Astrocyte (in vitro differentiated cells and primary cell): Measurements from ENCODE around the gene PEMT. TPM values are rescaled to one million over a fixed set of nuclear protein-coding genes. Genes with fewer than 3 reads are reported as not detected.

ENCODE experiments used
- DNase-seq: peaks from one replicate; pipeline ENCODE4 v3.0.0-alpha.2; 2010; ENCODE audit warnings: low read depth
- FAIRE-seq: peaks from 2 replicates; lab custom pipeline; 2011; peaks lifted over from hg19 to GRCh38; lab: Jason Lieb, UNC
- H2AFZ ChIP-seq: 2 replicates; pipeline ENCODE4 v1.6.0; 2012; ENCODE audit warnings: low read depth, low read length, inconsistent platforms
- H3K27ac ChIP-seq: 2 replicates; pipeline ENCODE4 v1.5.1; 2011; ENCODE audit warnings: low read depth, low read length, inconsistent platforms
- H3K27me3 ChIP-seq: 2 replicates; pipeline ENCODE4 v1.6.0; 2011; ENCODE audit warnings: low read length, inconsistent platforms; ENCODE audit not compliant: insufficient read depth
- H3K36me3 ChIP-seq: 2 replicates; pipeline ENCODE4 v1.5.1; 2011; ENCODE audit warnings: low read length, inconsistent platforms; ENCODE audit not compliant: insufficient read depth
- H3K4me1 ChIP-seq: 2 replicates; pipeline ENCODE4 v1.5.1; 2011; ENCODE audit warnings: low read length, inconsistent platforms; ENCODE audit not compliant: insufficient read depth
- H3K4me2 ChIP-seq: 2 replicates; pipeline ENCODE4 v1.6.0; 2012; ENCODE audit warnings: low read length, inconsistent platforms
- H3K4me3 ChIP-seq: 2 replicates; pipeline ENCODE4 v1.5.1; 2011; ENCODE audit warnings: low read depth, mild to moderate bottlenecking, low read length, inconsistent platforms; ENCODE audit not compliant: insufficient read depth
- H3K79me2 ChIP-seq: 2 replicates; pipeline ENCODE4 v1.6.0; 2012; ENCODE audit warnings: mild to moderate bottlenecking, low read length, inconsistent platforms; ENCODE audit not compliant: insufficient read depth
- H3K9ac ChIP-seq: 2 replicates; pipeline ENCODE4 v1.6.0; 2012; ENCODE audit warnings: mild to moderate bottlenecking, low read length, inconsistent platforms
- H3K9me3 ChIP-seq: 2 replicates; pipeline ENCODE4 v1.5.1; 2012; ENCODE audit warnings: low read depth, mild to moderate bottlenecking, low read length, inconsistent platforms; ENCODE audit not compliant: insufficient read depth
- H4K20me1 ChIP-seq: 2 replicates; pipeline ENCODE4 v1.6.0; 2012; ENCODE audit warnings: low read length, inconsistent platforms; ENCODE audit not compliant: insufficient read depth
- H3K27ac Mint-ChIP-seq: one replicate; pipeline ENCODE4 v1.8.0; 2021; ENCODE audit warnings: mild to moderate bottlenecking, mixed read lengths; ENCODE audit not compliant: unreplicated experiment
- H3K27me3 Mint-ChIP-seq: one replicate; pipeline ENCODE4 v1.8.0; 2021; ENCODE audit warnings: low read depth, mixed read lengths; ENCODE audit not compliant: unreplicated experiment
- H3K36me3 Mint-ChIP-seq: one replicate; pipeline ENCODE4 v1.8.0; 2021; ENCODE audit warnings: low read depth, mixed read lengths; ENCODE audit not compliant: unreplicated experiment
- H3K4me1 Mint-ChIP-seq: one replicate; pipeline ENCODE4 v1.8.0; 2021; ENCODE audit warnings: low read depth, mixed read lengths; ENCODE audit not compliant: unreplicated experiment
- H3K4me3 Mint-ChIP-seq: one replicate; pipeline ENCODE4 v1.8.0; 2021; ENCODE audit warnings: mild to moderate bottlenecking, moderate library complexity, mixed read lengths; ENCODE audit not compliant: unreplicated experiment
- H3K9me3 Mint-ChIP-seq: one replicate; pipeline ENCODE4 v1.8.0; 2021; ENCODE audit warnings: mild to moderate bottlenecking, mixed read lengths; ENCODE audit not compliant: unreplicated experiment
- CTCF ChIP-seq: IDR thresholded peaks from 2 replicates; pipeline ENCODE4 v1.5.1; 2011; ENCODE audit warnings: low read depth, mild to moderate bottlenecking, inconsistent platforms, low read length, moderate library complexity; ENCODE audit not compliant: insufficient read depth
- EZH2 ChIP-seq: IDR thresholded peaks from 2 replicates; pipeline ENCODE4 v1.6.1; 2012; ENCODE audit warnings: mild to moderate bottlenecking, low read length, inconsistent platforms; ENCODE audit not compliant: insufficient read depth
- total RNA-seq: library from RNA; stranded (reverse); gene quantifications from 2 replicates; pipeline ENCODE4 v1.2.1, GENCODE V29; 2021

Gene PEMT
- total RNA-seq, 1 donor from 2014 or later = 19.5 TPM

GRCh38 chr17:17549732-17550366 is 41.7 kb downstream of the PEMT start:
- no peaks in the 10 kb centered on the region for H3K36me3 ChIP-seq
- H3K9ac ChIP-seq = no peak overlapping the region
- peaks cover 26% of the 10 kb centered on the region for H4K20me1 ChIP-seq
- H3K4me1 Mint-ChIP-seq = peaks cover 8% of the 10 kb centered on the region
- no peak overlapping the region for H3K27ac Mint-ChIP-seq
- TF ChIP-seq EZH2 (no peak), CTCF (no peak)
- H3K9me3 ChIP-seq = no peaks in the 10 kb centered on the region
- peaks cover 9% of the 10 kb centered on the region for H3K4me1 ChIP-seq
- no peak overlapping the region for H3K4me3 ChIP-seq
- no peak overlapping the region for H2AFZ ChIP-seq
- DNase-seq = no peak
- no peak overlapping the region for H3K27ac ChIP-seq
- H3K27me3 ChIP-seq = no peaks in the 10 kb centered on the region
- H3K4me2 ChIP-seq = no peak overlapping the region
- H3K79me2 ChIP-seq = no peaks in the 10 kb centered on the region
- H3K9me3 Mint-ChIP-seq = peaks cover 1% of the 10 kb centered on the region
- peaks cover 29% of the 10 kb centered on the region for H3K27me3 Mint-ChIP-seq
- FAIRE-seq = no peak
- peaks cover 5% of the 10 kb centered on the region for H3K36me3 Mint-ChIP-seq
- H3K4me3 Mint-ChIP-seq = no peak overlapping the region

- no peak for TF ChIP-seq EZH2
- no peak for TF ChIP-seq CTCF
- Histone ChIP-seq H2AFZ (no peak overlapping the region), H3K4me3 (no peak overlapping the region), H3K4me1 (peaks cover 9% of the 10 kb centered on the region), H3K9me3 (no peaks in the 10 kb centered on the region), H4K20me1 (peaks cover 24% of the 10 kb centered on the region), H3K9ac (no peak overlapping the region), H3K27ac (no peak overlapping the region), H3K36me3 (no peaks in the 10 kb centered on the region), H3K4me2 (no peak overlapping the region), H3K79me2 (no peaks in the 10 kb centered on the region), H3K27me3 (no peaks in the 10 kb centered on the region)
- H3K9me3 Mint-ChIP-seq = no peaks in the 10 kb centered on the region
- DNase-seq (no peak), FAIRE-seq (no peak)
- H3K36me3 Mint-ChIP-seq = peaks cover 5% of the 10 kb centered on the region
- H3K27ac Mint-ChIP-seq = no peak overlapping the region
- H3K27me3 Mint-ChIP-seq = peaks cover 18% of the 10 kb centered on the region
- H3K4me3 Mint-ChIP-seq = no peak overlapping the region
- peaks cover 8% of the 10 kb centered on the region for H3K4me1 Mint-ChIP-seq
Measured at GRCh38 chr17:17548044-17548443, 43.5 kb downstream of the PEMT start.

GRCh38 chr17:17547210-17547764 is 44.2 kb downstream of the PEMT start:
- peaks cover 7% of the 10 kb centered on the region for H3K36me3 Mint-ChIP-seq
- no peak for FAIRE-seq
- H3K9me3 Mint-ChIP-seq = no peaks in the 10 kb centered on the region
- no peaks in the 10 kb centered on the region for H3K79me2 ChIP-seq
- peaks cover 8% of the 10 kb centered on the region for H3K4me1 Mint-ChIP-seq
- no peak overlapping the region for H3K4me3 ChIP-seq
- no peak overlapping the region for H3K4me2 ChIP-seq
- H3K9ac ChIP-seq = no peak overlapping the region
- no peak overlapping the region for H3K27ac ChIP-seq
- peaks cover 9% of the 10 kb centered on the region for H3K4me1 ChIP-seq
- H3K27me3 Mint-ChIP-seq = peaks cover 20% of the 10 kb centered on the region
- H3K27ac Mint-ChIP-seq = no peak overlapping the region
- H3K9me3 ChIP-seq = no peaks in the 10 kb centered on the region
- H3K4me3 Mint-ChIP-seq = no peak overlapping the region
- no peaks in the 10 kb centered on the region for H3K27me3 ChIP-seq
- no peak for DNase-seq
- peaks cover 24% of the 10 kb centered on the region for H4K20me1 ChIP-seq
- H3K36me3 ChIP-seq = no peaks in the 10 kb centered on the region
- TF ChIP-seq CTCF (no peak), EZH2 (no peak)
- no peak overlapping the region for H2AFZ ChIP-seq
